ENCODE results near the gene WDFY2.

WDFY2 gene

DNA sequence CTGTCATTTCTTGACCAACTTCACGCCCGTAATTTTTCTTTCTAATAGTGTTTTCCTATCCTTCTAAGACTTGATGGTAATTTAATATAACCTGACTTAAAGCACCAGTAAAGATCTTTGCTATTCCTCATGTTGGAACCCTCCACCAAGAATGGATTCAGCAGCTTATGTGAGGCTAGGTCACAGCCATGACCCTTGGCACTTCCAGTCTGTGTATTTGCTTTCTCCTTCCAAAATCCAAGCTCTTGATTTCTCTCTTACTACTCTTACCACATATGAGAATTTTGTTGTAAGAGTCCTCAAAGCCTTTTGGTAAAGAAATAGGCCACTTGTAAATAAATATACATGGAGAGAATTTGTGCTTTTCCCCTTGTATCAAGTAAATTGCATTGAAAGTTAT, 158.3 kb downstream of the WDFY2 start:
- no peak for DNase-seq

DNA sequence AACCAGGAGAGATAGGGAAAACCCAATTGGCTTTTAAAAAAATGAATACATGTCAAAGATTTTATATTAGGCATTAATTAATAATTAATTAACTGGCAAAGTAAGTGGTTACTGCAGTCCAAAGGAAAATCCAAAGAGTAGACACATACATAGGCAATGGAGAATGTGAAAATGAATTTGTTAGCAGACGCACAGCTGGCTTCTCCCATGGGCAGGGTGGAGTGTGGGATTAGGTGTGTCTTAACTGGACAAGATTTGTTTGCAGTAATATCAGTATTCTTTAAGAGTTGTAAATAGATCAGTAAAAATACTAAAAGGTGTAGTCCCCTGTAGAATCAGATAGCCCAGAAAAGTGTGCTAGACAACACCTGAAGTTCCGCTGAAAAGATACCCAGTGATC, 161.0 kb downstream of the WDFY2 start:
- DNase-seq, result no peak

DNA sequence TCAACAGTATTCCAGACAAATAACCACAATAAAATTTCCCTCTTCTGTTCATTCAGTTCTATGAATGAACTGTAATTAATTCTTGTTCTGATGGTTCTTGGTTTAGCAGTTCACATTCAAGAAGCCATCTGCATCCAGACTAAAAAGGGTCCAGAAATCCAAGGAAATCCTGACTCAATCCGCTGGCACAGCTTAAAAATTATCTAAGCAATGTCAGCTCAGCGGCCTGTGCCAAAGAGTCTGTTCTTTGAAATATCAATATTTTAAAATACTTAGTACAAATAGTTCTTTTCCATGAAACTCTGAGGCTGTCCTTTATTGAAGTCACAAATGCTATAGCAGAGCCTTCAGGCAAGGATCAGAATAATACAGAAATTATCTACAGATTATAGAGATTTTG, 162.5 kb downstream of the WDFY2 start:
- no peak for DNase-seq

DNA sequence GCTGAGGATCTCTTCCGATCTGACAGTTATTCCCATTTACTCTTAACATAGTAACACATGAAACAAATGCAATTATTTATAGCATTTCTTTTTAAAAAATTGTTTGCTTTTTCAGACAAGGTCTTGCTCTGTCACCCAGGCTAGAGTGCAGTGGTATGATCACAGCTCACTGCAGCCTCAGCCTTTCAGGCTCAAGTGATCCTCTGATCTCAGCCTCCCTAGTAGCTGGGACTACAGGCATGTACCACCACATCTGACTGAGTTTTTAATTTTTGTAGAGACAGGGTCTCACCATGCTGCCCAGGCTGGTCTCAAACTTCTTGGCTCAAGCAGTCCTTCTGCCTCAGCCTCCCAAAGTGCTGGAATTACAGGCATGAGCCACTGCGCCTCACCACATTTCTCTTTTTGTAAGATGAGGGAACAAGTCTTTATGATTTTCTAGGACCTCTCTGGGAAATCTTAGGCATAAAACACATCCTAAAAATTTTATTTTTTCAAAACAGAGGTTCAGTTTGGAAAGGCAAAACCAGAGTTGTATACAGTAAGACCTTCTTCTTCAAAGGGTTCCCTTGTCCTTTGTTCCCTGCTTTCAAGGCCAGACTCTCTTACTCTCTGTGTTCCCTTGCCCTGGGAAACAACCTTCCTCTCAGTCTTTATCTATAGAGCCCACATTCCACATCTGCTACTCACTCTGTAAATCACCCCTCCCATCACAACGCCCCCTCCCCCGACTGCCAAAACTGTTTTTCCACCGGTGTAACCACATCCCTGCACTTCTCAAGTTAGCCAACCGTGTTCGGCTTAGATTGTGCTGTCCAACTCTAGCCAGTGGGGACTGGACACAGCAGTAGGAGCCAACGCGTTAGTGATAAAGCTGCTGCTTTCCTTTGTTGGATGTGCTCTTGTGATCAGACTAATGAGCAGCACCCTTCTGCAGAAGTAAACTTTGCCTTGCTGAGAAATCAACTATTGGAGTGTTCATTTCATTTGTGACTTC, 163.5 kb downstream of the WDFY2 start:
- DNase-seq, result peak; percentile 98

DNA sequence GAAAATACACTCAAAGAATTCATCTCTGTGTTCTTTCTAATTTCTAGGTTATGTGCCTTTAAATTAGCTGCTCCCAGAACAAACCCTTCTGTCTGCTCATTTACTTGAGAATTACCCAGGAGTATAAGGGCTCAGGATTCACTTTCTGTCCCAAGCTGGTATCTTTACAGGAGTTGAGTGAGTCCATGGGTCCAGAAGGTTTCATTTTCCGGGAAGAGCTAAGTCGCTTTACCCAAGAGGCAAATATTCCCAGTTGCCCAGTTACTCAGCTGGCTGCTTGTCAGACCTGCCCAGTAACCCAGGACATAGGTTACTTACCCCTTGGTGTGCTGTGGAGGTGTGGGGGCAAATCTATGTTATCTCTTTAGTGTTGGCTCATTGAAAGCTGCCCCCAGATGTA, 172.4 kb downstream of the WDFY2 start:
- DNase-seq, result no peak

DNA sequence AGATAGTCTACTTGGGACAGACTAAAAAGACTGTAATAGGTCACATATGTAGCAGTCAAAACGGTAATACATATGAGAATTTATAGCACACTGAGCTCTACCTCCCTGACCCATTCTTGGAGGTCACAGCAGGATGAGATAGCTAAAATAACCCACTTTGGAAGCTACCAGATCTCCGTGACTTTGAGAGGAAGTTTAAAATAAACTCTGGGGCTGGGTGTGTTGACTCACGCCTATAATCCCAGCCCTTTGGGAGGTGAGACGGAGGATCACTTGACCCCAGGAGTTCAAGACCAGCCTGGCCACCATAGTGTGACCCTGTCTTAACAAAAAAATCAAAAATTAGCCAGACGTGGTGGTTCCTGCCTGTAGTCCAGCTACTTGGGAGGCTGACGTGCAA, 174.4 kb downstream of the WDFY2 start:
- DNase-seq, result no peak

DNA sequence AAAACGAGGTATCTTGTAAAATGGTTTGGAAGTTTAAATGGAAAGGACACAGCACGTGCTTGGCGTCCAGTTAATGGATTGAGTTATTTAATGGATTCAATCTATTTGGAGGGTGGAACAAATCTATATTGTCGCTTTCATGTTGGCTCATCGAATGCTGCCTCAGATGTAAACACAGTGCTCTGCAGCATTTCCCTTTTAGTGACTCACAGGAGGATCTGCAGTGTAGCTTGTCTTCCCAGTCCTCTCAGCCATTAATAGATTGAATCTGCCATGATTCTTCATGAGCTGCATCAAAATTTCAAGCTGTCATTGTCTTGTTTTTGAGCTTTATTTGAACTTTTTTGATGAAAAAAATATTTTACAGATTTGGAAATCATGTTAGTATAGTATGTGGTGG, 175.0 kb downstream of the WDFY2 start:
- no peak for DNase-seq

DNA sequence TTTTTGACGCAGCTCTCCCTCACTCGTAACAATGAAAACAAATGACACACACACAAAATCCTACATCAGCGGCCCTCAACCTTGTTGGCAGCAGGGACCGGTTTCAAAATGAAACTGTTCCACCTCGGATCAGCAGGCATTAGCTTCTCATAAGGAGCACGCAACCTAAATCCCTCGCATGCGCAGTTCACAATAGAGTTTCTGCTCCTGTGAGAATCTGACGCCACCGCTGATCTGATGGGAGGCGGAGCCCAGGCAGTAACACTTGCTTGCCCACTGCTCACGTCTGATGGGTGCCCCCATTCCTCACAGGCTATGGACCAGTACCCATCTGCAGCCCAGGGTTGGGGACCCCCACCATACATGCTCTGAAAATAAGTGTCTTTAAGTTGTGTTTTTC, 176.3 kb downstream of the WDFY2 start:
- no peak for DNase-seq

DNA sequence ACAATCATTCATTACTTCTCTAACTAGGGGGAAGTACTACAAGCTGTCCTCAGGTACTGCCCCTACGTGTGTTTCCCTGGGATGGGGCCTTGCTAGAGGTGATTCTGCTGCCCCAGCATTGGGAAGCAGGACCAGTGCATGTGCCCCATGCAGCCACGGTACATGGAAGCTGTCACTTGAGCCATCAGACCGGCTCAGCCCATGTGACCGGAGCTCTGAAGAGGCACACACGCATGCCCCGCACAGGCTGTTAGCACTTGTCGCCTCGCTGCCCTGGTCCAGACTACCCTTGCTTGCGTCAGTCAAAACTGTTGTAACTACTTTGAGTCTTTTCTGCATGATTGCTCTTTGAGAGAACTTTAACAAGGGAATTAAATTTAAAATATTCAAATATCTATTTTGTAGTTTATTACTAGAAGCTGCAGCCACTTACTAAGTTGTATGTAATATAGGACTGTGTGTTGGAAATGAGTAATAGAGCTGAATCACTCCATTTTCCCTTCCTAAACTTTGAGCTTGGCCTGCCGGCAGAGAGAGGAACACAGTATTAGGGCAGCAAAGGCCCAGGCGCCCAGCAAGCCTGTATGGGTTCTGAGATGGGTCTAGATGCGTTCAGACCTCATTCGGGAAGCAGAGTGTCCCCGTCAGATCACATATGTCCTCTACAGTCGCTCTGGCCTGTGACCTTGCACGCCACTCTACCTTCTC, 177.5 kb downstream of the WDFY2 start:
- peak; percentile 29 for DNase-seq

DNA sequence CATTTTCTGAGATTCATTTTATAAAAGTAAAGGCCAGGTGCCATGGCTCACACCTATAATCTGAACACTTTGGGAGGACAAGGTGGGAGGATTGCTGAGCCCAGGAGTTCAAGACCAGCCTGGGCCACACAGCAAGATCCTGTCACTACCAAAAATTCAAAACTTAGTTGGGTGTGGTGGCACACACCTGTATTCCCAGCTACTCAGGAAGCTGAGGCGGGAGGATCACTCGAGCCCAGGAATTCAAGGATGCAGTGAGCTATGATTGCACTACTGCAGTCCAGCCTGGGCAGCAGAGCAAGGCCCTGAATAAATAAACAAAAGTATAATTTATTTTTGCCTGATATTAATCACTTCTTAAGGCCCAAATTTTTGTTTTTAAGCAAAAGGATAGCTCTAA, 179.2 kb downstream of the WDFY2 start:
- peak; percentile 21 for DNase-seq

DNA sequence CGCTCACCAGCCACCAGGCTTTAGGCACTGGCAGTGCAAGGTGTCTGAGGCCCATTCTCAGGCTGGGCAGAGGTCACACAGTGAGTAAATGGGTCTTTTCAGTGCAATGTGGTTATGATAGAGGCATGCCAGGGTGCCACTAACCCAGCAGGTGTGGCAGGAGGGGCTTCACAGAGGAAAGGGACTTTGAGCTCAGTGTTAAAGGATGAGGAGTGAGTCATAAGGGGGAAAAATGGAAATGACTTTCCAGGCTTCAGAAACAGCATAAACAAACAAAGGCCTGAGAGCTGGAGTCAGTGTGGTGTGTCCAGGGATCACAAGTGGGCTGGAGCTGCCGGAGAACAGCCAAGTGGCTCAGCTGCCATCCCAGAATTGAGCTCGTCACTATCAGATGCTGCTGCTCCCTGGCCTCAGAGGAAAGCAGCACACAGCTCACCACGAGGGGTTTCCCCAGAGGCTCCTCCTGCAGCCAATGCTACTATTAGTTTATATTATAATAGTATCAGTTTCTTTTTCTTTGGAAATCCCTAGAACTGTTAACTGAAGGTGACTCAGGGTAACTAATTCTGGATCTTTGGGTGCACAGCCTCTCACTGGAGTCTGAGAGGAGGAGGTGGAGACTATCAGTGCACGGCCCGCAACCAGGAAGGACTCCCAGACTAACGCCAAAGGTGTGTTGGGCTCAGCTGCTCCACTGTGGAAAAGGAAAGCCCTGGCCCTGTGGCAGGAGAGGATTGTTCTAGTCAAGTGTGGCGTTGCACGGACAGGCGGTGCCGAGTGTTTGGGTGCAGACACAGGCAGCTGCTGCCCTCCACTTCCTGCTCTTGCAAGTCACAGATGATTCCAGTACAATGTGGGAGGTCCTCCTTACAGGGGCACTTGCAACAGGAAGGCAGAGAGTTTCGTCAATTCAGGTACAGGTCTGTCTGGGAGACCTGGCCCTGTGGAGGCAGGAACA, 180.2 kb downstream of the WDFY2 start:
- DNase-seq, result peak; percentile 55

DNA sequence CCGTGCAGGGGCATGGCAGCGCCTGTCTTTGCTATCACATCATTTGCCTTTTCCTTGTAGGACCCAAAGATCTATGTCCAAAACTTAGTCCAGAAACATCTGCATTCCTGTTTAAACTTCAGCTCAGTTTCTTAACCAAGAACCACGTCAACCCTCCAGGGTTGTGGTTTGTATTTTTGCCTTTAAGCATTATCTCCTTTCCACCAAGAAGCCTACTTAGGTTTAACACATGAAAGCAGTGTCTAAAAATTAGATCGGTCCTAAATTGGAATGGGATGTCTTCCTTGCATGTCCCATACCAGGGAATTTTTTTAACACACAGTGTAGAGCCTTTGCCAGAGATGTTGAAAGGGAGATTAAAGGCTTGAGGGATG, 180.9 kb downstream of the WDFY2 start:
- DNase-seq, result no peak

DNA sequence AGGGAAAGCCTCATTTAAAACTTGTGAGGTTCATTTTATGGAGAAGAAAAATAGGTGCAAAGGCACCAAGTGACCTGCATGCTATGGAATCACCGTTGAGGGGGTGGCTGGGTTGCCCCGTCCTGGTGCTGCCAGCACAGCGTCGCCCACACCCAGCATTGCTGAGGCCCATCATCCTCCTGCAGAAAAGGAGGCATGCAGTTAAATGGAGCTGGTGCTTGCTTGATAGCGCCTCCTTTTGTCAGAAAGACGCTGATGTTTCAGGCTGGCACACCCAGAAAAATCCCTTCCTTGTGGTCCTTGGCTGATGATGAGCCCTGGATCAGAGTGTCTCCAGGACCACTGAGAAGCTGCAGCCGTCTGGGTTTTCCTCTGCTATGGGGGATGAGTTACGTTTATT, 182.8 kb downstream of the WDFY2 start:
- DNase-seq, result peak; percentile 55

DNA sequence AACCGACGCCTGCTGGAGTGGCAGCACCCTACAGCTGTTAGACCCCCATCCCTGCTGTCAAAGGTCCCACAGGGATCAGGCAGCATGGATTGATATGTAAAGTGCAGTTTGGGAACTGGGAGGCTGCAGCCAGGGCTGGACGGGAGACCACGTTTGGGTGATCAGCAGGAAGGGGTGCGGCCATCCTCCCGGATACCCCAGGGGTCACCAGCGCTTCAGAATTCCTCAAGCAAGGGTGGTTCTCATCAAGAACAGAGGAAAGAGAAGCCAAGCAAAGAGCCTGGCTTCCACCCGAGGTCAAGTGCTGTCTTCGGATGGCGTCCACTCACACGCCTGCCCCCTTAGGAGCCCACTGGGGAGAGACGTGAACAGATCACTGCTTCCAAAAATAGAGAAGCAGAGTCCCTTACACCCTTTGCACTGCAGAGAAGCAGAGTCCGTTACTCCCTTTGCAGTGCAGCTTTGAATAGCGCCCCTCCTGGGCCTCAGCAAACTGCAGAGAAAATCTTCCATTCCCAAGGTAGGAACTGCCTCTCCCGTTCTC, 184.2 kb downstream of the WDFY2 start:
- peak; percentile 76 for DNase-seq

DNA sequence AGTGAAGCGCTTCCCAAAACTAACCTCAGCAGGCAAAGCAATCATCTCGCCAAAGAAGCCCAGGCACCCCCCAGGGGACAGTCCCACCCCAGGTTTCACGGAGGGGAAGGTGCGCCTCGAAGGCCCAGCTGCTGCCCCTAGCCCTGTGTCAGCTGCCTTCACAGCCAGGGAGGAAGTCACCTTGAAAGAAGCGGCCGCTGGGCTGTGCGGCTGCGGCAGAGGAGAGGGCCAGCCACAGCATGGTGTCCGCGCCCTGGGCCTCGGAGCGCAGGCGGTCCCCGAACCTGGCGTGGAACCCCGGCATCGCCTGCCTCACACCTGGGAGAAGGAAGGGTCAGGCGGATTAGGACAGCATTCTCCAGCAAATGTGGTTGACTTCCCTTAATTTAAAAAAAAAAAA, 184.7 kb downstream of the WDFY2 start:
- DNase-seq, result no peak

DNA sequence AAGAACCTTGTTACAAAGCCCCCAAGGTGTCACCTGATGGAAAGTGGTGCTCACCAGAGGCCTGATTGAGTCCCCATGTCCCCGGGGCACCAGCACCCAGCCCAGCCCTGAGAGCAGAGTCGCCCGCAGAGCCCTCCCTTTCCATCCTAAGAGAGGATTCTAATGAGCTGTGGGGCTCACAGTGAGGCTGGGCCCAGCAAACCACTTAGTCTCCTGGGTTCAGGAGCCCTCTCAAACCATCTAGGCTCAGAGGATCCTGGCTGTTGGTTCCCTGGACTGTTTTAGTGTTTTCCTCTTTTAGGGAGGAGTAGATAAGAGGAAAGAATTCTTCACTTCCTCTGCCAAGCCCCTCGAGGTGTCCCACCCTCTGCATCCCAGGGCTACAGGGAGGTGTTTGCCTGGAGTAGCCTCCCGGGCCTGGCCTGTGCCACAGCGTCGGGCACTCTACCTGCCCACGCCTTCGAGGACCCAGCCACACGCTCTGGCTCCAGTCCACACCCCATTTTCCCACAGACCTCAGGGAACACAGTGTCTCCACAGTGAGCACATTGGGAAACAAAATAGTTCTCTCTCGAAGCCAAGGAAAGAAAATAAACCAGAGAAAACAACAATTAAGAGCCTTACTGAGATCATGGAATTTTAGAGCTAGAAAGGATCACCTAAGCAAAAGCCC, 185.3 kb downstream of the WDFY2 start:
- peak; percentile 47 for DNase-seq

DNA sequence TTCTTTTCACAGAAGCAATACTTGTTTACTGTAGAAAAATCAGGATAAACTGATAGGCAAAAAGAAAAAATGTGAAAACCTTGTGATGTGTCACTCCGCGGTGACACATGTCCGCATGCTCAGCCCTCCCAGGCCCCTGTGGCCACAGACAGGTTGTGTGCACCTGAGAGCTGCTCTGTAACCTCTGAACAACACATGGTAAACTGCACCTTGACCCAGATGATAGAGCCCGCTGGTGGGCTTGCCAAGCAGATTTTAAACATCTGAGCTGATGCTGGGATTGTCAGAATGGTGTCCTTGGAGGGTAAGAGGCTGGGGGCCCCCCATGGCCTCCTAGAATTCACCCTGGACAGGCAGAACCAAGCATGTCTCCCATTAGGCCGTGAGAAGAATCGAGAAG, 185.9 kb downstream of the WDFY2 start:
- DNase-seq, result peak; percentile 30

DNA sequence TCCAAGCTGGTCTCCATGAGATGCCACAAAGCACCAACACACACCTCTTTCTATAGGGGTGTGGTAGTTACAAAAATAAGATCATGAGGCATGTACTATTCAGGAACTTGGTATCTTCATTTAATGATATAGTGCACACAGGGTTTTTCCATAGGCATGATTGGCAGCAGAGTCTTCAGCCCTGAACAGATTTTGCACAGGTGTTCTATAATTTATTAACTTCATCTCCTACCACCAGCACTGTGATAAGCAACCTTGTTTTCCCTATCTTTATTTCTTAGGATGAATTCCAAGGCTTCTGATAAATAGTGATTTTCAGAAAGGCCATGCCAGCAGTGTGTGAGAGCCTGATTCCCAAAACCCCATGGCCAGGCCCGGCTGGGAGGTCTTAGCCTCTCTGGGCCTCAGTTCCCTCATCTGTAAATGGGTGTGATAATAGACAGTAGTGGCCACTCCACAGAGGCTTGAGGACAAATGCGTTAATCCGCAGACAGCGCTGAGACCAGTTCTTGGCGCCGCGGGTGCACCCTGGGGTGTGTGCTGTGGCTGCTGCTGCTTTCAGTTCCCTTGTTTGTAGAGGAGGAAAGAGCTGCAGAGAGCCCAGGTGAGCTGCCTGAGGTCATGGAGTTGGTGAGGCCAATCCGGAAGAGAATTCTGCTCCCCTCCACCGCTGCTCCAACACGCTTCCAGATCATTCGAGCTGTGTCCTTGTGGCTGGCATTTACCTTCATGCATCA, 186.6 kb downstream of the WDFY2 start:
- no peak for DNase-seq

DNA sequence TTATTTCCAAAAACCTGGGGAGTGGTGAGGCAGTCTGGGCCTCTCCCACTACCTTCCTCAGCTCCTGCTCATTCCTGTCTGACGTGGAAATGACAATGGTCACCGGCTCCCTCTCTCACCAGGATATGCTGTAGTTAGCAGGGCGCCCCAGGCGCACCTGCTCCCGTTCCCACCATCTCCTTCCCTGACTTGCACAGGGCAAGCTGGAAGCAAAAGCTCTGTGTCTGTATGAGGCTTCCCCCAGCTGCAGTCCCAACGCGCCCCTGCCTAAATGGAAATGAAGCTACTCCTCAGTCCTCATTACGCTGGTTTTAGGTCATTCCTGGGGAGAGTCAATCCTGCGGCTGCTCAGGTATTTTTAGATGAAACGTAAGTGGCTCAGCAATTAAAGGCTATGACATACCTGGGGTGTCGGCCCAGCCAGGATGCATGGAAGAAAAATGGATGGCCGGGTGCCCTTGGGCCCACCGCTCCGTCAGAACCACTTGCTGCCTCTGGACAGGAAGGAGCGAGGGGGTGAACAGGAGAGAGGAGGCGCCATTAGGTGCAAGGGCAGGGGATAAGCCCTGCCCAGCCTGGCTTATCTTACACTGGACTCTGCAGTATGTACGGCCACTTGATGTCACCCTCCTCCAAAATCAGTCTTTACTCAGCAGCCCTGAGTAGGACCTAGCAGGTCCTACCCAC, 187.3 kb downstream of the WDFY2 start:
- DNase-seq, result no peak

DNA sequence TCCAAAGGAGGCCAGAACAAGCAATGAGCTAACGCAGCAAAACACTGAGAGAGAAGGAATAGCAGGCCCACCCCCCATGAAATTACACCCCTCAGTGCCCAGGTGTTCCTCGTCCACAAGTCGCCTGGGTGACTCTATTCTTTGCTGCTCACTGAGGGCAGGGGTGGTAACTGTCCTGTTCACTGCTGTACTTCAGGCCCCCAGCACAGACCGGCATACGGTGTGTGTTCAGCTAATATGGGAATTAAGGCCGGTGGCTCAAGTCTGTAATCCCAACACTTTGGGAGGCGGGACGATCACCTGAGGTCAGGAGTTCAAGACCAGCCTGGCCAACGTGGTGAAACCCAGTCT, 187.8 kb downstream of the WDFY2 start:
- DNase-seq, result no peak

DNA sequence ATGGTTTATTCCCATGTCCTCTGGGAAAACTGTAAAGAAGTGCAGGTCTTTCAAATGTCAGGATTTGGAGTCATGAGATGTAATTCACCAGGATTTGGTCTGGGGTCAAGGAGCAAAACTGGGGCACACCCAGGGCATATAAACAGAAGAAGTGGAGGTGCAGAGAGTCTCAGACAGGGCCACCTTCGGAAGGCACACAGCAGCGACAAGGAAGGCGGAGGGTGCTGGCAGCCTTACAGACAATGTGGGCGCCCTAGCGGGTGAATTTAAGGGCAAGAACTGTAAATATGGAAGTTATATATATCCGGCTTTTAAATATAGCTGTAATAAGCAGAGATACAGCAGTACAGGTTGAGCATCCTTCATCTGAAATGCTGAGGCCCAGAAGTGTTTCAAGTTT, 188.5 kb downstream of the WDFY2 start:
- no peak for DNase-seq
